HK-2 (cell line): Measurements from ENCODE around the gene PRR15.

Source experiments
- DNase-seq: peaks from one replicate; pipeline ENCODE4 v3.0.0-alpha.2; 2018; ENCODE audit not compliant: unreplicated experiment

The PRR15 gene

DNA sequence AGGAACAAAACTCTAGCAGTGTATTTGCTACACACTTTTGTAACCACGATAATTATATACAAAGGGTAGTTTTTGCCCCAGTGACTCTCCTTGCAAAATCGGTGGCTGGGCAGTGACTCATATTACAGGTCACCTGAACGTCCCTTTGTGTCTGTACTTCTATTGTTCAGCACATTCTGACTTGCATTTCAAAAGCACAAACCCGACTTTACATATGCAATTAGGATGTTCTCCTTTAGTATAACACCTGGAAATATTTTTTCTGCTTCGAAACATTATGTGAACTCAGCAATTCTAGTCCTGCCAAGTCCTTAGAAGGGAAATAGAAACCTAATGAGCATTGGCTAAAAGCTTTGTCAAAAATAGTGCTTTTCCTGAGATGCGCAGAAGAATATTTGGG, 6.0 kb downstream of the PRR15 start:
- DNase-seq = no peak

DNA sequence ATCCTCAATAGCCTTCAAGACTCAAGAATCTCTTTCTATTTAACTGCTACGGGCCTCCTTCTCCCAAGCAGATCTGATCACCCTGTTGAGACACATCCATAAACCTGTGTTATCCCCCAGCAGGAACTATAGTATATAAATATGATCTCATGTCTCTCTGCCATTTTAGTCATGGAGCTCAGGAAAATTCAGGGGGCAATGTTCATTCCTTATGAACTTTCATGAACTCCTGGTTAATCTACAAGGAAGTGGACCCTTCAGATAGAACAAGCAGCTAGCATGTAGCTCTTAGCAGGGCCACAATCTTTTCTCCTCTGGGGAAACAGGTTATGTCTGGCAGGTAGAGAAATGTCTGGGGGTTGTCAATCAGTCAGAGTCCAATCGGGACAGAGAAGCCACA, 8.9 kb downstream of the PRR15 start:
- DNase-seq = no peak

DNA sequence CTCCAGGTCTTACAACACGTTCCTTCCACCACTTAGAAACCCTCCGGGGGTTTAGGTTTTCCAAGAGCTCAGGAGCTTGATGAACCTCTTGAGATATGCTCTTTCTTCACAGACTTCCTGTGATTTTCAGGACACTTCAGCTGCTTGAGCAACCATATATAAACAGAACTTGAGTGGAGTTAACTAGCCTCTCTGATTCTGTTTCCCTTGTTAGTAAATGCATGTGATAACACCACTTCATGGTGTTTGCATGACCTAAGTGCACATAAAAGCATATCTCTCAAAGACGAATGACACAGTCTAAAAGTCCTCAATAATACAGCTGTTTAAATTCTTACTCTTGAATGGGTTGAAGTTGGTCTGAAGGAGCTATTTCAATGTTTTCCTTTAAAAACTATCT, 9.9 kb downstream of the PRR15 start:
- DNase-seq = no peak

DNA sequence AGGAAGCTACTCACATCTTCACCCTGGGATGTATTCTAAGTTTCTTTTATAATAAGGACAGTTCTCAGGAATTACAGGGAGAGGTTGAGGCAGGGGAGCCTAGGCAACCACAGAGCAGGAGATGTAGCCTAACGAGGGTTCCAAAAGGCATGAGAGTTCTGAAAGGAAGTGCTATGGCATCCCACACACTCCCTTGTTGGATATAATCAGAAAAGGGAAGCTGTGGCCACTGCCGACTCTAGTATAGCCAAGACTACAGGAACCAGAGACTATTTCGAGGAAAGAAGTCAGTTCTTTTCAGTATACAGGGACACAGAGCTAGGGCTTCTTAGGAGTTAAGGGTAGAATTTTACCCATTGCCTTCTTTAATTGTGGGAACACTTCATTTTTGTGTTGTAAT, 11.0 kb downstream of the PRR15 start:
- no peak for DNase-seq

DNA sequence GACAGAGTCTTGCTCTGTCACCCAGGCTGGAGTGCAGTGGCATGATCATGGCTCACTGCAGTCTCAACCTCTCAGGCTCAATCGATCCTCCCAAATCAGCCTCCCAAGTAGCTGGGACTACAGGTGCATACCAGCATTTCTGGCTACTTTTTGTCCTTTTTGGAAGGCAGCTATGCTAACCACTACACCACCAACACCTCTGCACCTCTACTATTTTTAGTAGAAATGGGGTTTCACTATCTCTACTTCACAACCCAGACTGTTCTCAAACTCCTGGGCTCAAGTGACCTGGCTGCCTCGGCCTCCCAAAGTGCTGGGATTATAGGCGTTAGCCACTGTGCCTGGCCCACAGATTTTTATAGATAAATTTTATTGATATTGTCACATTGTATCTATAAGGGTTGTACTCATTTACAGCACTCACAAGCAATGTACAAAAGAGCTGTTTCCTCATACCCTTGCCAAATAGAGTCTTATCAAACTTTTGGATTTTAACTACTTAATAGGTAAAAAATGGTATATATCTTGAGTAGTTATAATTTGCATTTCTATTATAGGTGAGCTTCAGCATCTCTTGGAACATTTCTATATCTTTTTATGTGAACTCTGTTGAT, 23.7 kb downstream of the PRR15 start:
- no peak for DNase-seq

DNA sequence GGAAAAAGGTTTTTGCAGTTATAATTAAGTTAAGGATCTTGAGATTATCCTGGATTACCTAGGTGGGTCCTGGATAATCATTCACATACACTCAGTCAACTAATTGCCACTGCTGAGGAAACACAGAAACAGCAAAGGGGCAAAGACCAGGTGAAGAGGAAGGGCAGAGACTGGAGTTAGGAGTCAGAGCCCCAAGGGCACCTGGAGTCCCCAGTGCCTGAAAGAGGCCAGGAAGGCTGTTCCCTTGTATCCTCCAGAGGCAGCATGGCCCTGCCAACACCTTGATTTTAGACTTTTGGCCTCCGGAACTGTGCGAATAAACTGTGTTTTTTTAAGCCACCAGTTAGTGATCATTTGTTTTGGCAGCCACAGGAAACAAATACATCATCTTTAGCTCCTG, 24.6 kb downstream of the PRR15 start:
- no peak for DNase-seq

DNA sequence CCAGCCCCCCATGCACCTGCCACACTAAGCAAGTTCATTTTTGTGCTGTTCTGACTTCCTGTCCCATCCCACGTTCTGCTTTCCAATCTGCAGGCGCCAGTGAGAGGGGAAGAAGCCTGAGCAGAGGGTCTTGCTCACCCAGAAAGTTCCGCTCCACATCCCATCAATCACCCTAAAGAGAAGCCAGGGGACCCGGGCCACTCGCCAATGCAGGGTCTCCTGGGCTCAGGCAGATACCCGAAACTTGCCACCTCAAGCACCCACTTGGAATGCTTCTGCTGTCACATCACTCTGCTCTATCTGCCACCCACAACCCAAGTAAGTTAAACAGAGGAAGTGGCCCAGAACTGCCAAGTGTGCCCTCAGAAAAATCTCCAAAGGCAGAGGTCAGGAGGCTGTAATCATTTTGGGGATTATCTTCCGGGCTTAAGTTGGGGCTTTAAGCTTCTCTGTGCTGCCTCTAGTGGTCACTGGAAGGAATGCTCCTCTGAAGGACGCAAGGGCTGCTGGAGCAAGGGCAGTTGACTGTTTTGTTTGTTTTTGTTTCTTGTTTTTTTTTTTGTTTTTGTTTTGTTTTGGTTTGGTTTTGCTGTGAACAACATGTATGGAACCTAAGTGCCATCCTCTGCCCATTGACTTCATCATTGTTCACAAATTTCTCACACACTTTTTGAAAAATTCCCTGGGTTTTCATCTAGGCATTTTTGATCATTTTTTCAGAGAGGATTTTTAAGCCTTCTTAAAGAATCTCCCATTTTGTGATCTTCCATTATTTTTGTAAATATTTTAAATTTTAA, 25.5 kb downstream of the PRR15 start:
- no peak for DNase-seq

DNA sequence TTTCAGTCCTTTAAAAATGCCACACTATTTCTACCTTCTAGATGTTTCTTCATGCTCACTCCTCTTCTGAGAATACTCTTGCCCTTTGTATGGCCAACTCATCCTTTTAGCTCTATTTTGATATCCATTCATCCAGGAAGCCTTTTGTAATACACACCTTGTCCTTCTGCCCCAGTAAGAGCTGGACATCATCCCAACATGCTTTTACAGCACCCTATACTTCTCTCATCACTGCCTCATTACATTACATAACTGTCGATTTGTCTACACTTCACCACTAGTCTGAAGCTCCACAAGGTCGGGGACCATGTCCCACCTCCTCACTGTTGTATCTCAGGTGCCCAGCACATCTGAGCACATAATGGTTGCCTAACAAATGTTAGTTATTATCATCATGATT, 29.2 kb downstream of the PRR15 start:
- DNase-seq = no peak

DNA sequence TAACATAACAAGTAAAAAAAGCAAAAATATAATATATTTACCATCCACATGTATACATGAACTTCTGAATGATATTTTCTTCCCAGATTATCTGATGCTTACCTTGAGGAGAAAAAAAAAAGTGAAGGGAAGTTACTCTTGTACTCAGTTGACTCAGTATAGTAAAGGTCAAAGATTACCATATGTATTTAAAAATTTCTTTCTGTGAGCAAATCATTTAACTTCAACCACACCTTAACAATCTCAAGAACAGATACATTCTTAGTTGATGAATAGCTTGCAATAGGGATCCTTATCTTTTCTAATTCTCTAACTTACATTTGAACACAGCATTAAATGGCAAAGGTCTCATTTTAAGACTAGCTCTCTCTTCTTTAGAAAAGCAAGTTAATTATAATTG, 29.8 kb downstream of the PRR15 start:
- no peak for DNase-seq

DNA sequence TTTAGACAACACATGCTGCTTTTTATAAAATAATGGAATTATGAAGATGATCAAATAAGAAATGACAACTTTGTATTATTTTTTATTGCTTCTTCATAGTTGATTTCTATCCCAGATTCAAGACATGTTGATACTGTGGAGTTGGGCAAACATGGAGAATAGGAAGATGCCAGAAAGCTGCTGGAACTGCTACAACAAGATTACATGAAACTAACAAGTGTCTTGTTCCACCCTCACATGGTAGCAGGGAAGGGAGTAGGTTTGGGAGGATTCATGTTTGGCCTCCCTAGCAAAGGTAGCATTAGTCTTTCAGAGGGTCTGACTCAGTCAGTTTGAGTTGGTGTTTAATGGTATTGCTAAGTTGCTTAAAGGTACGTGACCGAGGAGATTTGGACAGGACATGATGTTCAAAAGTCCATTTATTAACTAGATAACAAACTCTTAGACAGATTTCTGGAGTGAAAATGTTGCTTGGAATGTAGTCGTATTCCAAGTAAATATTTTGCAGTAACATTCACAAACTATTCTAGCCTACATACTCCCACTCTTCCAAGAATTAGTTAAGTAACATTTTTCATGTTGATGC, 33.1 kb downstream of the PRR15 start:
- no peak for DNase-seq

DNA sequence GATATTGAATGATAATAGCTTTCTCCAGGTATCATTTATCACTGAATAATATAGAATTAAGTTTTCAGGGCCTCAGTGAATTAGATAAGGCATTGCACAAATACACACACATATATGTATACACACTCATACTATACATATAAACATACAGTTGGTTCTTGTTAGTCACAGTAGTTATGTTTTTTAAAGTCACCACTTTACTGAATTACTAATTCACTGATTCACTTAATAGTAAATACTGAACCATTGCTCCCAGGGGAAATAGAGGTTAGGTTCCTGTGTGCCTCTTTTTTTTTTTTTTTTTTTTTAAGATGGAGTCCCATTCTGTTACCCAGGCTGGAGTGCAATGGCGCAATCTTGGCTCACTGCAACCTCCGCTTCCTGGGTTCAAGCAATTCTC, 33.6 kb downstream of the PRR15 start:
- DNase-seq = no peak

DNA sequence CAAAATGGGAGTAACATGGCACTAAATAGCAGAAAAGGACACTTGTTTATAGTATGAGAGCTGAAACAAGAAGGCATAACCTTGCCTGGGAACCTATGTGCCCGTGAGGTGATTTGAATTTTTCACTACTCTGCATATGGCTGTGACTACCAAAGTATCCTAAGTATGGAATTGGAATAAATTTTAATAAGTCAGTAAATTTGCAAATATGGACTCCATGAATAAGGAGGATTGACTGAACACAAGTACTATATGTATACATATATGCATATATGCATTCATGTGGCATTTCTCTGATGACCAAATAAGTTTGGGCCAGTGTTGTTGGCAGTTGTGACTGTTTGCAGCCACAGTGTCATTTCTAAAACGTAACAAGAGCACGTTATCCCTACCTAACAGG, 34.5 kb downstream of the PRR15 start:
- no peak for DNase-seq

DNA sequence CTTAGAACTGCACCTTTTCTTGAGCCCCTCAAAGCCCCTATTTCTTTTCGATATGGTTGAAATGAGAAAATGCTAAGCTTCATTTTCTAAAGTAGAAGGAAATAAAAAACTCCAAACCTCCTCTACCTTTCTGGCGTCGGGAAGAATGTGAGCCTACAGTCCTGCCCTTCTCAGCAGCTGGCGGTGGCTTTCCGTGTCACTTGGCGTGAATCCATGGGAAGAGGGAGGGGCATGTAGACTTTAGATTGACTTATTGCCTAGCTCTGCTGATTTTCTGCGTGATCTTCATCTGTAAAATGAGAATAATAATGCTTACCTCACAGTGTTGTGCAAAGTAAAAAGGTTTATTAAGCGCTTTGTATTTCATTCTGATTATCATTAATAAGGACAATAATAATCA, 35.0 kb downstream of the PRR15 start:
- no peak for DNase-seq

DNA sequence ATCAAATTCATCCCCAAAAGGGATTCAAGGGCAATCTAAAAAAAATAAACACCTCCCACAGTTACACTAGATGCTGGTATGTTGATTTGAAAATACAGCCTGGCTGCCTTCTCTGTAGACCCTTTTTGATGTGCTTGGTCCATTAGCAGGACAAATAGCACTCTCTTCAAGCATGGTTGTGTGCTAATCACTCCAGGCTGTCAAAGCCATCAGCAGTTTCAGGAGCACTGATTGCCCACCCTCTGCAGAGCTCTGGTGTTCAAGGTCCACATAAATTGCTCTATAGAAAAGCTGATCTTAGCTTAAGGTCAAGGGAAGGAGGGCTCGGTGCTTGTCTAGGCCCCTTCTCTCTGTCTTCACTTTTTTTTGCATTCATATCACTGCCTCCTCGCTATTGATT, 35.4 kb downstream of the PRR15 start:
- DNase-seq = no peak

DNA sequence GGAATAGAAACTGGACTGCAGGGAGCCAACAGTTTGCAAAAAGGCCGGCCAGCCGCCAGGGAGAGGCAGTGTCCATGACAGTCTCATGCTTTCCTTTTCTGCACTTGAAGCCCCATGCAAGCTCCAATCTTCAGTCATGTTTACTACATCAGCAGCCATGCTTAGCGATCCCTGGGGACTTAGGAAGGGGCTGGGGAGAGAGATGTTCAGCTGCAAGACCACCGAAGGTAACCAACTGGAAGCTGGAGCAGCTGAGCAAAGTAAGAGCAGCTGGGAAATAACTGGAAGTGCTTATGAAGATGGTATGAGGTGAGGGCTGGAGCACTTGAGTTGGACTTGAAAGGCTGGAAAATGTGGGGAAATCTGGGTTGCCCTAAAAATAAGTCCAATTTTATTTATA, 37.0 kb downstream of the PRR15 start:
- DNase-seq = no peak

DNA sequence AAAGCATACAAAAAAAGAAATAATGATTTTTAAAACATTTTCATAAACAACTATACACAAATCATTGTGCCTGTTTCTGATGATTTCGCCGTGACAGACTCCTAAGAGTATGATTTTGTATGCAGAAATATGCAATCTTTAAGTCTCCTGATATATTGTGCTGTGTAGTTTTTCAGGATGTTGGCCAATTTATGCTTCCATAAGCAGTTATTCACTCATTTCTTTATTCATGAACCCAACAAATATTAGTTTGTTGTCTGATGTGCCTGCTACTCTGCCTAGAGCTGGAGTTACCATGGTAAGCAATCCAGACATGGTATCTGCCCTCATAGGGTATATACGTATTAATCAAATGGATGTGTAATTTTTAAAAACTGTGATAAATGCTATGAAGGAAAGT, 40.4 kb downstream of the PRR15 start:
- DNase-seq = no peak

DNA sequence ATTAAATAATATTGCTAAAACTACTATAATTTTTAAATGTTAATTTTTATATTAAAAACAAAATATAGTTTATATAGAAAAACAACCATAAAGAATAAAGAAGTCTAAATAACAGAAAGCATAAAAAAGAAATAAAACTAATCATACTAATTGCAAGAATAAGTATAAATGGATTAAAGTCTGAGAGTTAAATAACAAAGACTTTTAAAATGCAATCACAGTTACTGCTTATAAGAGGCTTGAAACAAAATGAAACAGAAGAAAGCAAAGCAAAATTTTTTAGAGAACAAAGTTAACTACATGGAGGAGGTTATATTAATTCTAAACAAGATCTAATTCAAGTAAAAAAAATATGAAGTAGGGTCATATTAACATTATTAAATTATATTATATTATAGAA, 41.1 kb downstream of the PRR15 start:
- no peak for DNase-seq

DNA sequence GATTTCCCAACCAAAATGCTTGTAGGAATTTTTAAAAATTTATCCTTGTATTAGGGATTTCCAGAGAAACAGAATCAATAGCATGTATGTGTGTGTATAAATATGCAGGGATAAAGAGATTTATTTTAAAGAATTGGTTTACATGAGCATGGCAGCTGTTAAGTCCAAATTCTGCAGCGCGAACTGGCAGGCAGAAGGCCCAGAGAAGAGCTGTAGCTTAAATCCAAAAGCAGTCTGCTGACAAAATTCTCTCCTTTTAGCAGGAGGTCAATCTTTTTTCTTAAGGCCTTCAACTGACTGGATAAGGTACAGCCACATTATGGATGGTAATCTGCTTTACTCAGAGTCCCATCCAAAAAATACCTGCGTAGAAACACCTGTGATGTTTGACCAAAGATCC, 42.0 kb downstream of the PRR15 start:
- DNase-seq = no peak

DNA sequence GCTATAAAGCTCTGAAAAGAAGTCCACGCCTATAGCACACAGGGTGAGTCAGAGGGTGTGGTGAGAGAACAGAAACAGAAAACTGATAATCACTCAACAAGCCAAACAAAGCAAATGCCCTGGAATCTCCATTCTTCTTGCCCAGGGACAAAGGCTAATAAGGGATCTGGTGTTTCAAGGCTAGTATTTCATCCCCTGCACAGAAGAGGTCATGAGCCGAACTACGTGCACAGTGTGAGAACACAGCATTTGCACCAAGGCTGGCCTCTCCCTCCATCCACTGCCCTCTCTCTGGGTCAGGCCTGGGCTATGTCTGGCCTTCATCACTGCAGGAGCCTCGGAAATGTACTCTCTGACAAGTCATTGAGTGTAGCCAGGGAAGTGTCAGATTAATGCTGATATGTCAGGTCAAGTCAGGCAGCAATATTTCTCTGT, 42.7 kb downstream of the PRR15 start:
- DNase-seq = no peak

DNA sequence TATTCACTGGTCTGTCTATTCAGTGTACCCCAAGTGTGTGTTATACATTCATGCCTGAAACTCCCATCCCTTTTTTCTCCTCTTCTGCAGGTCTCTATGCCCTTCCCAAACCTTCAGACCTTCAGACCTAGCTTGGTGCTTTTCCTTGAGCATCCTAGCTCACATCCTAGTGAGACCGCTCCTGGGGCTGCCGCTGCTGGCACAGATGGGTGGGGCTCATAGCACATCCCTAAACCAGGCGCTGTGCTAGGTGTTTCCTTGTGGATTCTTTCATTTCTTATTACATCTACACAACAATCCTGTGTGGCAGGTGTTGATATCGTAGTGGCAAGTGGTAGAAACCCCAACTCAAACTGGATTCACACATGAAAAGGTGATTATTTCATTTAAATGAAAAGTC, 43.2 kb downstream of the PRR15 start:
- no peak for DNase-seq

DNA sequence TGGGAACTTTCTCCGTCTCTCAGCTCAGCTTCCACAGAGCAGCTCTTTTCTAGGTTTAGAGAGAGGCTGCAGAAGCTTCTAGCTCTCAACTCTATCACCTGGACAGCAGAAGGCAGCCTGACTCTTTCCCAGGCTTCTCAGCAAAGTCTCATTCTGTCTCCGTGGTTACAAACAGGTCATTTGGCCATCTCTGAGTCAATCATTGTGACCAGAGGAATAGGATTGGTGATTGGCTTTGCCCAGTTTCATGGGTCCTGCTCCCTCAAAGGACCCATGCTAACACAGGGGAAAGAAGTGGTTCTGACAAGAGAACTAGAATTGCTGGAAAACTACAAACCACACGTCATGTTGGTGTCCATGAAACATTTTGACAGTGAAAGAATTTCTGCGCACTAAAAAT, 43.6 kb downstream of the PRR15 start:
- DNase-seq = no peak

DNA sequence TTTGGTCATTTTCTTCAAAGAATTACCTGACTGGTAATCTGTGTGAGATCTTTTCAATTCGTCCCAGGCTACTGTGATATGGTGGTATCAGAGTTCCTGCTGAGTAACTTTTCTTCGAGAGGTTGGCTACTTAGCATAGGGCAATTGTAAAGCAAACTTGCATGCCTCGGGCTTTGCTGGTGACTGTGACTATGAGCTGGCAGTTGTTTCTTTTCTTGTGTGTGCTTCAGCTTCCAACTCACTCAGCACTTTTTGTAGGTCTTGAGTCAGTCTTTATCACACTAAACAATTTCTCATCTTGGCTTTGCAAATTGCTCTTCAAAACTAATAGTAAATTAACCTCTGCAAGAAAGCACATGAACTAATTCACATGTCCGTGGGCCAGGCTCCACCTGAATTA, 44.3 kb downstream of the PRR15 start:
- DNase-seq = no peak
